ENCODE measurements around the gene SNCB. TPM values are rescaled to one million over a fixed set of nuclear protein-coding genes. Genes with fewer than 3 reads are reported as not detected.

The SNCB gene
- total RNA-seq, 2 experiments from 2014 or later, result not detected

DNA sequence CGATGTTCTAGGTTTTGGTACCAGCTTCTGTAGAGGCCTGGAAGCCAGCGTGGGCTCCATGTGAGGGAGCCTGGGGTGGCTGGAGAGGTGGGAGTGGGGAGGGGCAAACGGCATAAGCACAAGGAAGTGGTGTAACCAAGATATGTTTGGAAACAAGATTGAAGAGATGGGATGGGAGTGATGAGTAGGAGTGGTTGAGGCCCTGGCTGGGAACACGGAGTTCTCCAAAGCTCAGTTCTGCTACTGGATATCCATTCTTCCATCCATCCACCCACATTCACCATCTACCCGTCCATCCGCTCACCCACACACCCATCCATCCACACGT is 29.1 kb upstream of the SNCB start:
- intact Hi-C loops (cut with DNase I, micrococcal nuclease), result loop anchor here in 1 of 2 experiments (5.0 kb wide), 2 partner anchors 242 to 932 kb away; partner anchors contain the start of gene CLTB
- ATAC-seq (ENCODE audit: poor library complexity), result no peak
- H3K9me3 ChIP-seq (ENCODE audit: control insufficient read depth in 1 of 2, insufficient read depth in 1 of 2, low read length in 2 of 2), result no peaks in the 10 kb centered on the region
- CTCF ChIA-PET, result interaction anchor here (1.7 to 3.8 kb wide), 2 partner anchors 11 to 243 kb away, joined by 4 to 43 read pairs; partner anchors contain the start of gene TSPAN17
- POLR2A ChIA-PET, result interaction anchor here (5.3 kb wide), 1 partner anchor 12 kb away, joined by 52 read pairs; the partner anchor contains the start of gene TSPAN17
- no peak overlapping the region for H3K27ac ChIP-seq (ENCODE audit: low read depth in 1 of 2, low read length in 2 of 2)
- H3K27me3 Mint-ChIP-seq, result peaks cover 15% of the 10 kb centered on the region
- no peaks in the 10 kb centered on the region for H3K9me3 Mint-ChIP-seq
- peaks cover 6% of the 10 kb centered on the region for H3K36me3 ChIP-seq (ENCODE audit: insufficient read depth, low read length)
- H3K4me1 Mint-ChIP-seq (ENCODE audit: low read depth), result peaks cover 33% of the 10 kb centered on the region
- TF ChIP-seq, protein P1, sequence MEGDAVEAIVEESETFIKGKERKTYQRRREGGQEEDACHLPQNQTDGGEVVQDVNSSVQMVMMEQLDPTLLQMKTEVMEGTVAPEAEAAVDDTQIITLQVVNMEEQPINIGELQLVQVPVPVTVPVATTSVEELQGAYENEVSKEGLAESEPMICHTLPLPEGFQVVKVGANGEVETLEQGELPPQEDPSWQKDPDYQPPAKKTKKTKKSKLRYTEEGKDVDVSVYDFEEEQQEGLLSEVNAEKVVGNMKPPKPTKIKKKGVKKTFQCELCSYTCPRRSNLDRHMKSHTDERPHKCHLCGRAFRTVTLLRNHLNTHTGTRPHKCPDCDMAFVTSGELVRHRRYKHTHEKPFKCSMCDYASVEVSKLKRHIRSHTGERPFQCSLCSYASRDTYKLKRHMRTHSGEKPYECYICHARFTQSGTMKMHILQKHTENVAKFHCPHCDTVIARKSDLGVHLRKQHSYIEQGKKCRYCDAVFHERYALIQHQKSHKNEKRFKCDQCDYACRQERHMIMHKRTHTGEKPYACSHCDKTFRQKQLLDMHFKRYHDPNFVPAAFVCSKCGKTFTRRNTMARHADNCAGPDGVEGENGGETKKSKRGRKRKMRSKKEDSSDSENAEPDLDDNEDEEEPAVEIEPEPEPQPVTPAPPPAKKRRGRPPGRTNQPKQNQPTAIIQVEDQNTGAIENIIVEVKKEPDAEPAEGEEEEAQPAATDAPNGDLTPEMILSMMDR (IDR thresholded peaks at IDR 0.05), result no peak
- H3K27ac Mint-ChIP-seq, result no peak overlapping the region
- peaks cover 0 to 2% of the 10 kb centered on the region in 2 experiments for H3K27me3 ChIP-seq (ENCODE audit: control insufficient read depth in 1 of 2, insufficient read depth in 2 of 2, low read length in 2 of 2)
- DNase-seq, result no peak
- H3K4me3 Mint-ChIP-seq, result no peak overlapping the region
- H3K36me3 Mint-ChIP-seq (ENCODE audit: low read depth), result peaks cover 17% of the 10 kb centered on the region
- peaks cover 37% of the 10 kb centered on the region for H3K4me1 ChIP-seq (ENCODE audit: insufficient read depth, low read length)
- H3K4me3 ChIP-seq (ENCODE audit: low read length), result no peak overlapping the region

DNA sequence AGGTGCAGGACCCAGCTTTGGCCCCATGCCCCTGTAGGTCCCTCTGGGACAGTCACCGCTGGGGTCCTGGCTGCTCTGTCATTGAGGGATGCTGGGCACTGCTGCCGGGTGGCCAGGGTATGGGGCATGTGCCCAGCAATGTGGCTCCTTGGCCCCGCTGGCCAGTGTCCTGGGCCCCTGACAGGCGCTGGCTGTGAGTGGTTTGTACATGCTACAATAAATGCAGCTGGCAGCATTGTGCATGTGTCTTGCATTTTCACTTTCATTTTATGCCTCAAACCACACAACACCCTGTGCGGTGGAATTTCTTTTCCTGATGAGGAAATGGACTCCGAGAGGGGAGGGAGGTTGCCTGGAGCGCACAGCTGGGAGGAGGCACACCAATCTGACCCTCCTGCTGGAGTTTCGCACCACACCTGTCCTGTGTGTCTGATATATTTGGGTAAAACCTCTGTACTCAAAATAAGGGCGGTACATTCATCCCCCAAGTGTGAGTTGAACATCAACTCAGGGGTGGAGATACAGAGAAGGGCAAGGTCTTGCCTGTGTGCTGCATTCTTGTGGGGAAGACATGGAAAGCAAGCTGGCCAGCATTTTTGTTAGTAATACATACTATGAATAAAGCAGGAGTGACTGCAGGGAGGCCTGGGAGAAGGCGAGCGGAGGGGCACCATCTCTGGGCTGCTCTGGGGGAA is 28.6 kb upstream of the SNCB start:
- TF ChIP-seq, protein P1 (IDR thresholded peaks at IDR 0.05), result no peak
- peak overlapping the region; percentile 42 for H3K4me3 ChIP-seq (ENCODE audit: low read length)
- H3K36me3 Mint-ChIP-seq (ENCODE audit: low read depth), result peaks cover 17% of the 10 kb centered on the region
- intact Hi-C loops (cut with DNase I, micrococcal nuclease), result loop anchor here in 1 of 2 experiments (5.0 kb wide), 2 partner anchors 242 to 932 kb away; partner anchors contain the start of gene CLTB
- H3K27ac ChIP-seq (ENCODE audit: low read depth in 1 of 2, low read length in 2 of 2), result peak overlapping the region in 1 of 2 donors; percentile 14
- H3K27ac Mint-ChIP-seq, result peak overlapping the region; percentile 30
- H3K9me3 Mint-ChIP-seq, result no peaks in the 10 kb centered on the region
- ChIA-PET POLR2A (interaction anchor here (5.3 kb wide), 1 partner anchor 11 kb away, joined by 52 read pairs; the partner anchor contains the start of gene TSPAN17), CTCF (interaction anchor here (0.9 to 3.8 kb wide), 5 partner anchors 11 to 348 kb away, joined by 3 to 43 read pairs (median 4); partner anchors contain the start of genes TSPAN17 and UIMC1)
- peaks cover 33% of the 10 kb centered on the region for H3K4me1 Mint-ChIP-seq (ENCODE audit: low read depth)
- H3K4me1 ChIP-seq (ENCODE audit: insufficient read depth, low read length), result peaks cover 42% of the 10 kb centered on the region
- H3K4me3 Mint-ChIP-seq, result peak overlapping the region; percentile 84
- H3K27me3 Mint-ChIP-seq, result peaks cover 9% of the 10 kb centered on the region
- H3K27me3 ChIP-seq (ENCODE audit: control insufficient read depth in 1 of 2, insufficient read depth in 2 of 2, low read length in 2 of 2), result peaks cover 0 to 2% of the 10 kb centered on the region in 2 experiments
- peak in 4 of 14 experiments; percentile 31 to 74 (median 63) for DNase-seq
- H3K9me3 ChIP-seq (ENCODE audit: control insufficient read depth in 1 of 2, insufficient read depth in 1 of 2, low read length in 2 of 2), result no peaks in the 10 kb centered on the region
- peak; percentile 31 for ATAC-seq (ENCODE audit: poor library complexity)
- peaks cover 6% of the 10 kb centered on the region for H3K36me3 ChIP-seq (ENCODE audit: insufficient read depth, low read length)

DNA sequence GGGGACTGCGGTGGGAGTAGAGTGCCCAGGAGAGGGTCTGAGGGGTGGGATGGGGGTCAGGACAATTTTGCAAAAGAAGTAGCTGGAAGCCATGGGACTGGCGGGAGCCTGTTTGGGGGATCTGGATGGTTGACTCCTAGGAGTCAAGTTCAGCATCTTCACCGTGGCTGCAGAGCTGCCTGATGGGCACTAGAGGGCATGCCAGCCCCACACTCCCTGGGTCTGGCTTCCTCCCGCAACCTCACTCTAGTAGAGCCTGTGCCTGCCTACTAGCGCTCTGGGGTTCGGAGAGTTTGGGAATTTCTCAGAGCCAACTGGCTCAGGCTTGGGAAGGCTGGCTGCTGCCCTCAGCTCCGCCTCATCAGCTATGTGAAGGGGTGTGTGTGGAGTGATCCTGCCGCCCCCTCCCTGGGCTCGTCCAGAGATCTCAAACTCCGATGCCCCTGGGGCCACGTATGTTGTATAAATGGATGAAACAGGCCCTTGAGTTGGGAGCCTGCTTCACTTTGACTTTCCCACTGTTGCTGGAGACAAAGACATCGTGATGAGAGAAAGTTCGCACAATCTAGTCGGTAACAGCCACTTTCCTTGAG is 27.8 kb upstream of the SNCB start:
- H3K4me1 Mint-ChIP-seq (ENCODE audit: low read depth), result peaks cover 42% of the 10 kb centered on the region

More for the DNA sequence above, 27.8 kb upstream of the SNCB start:
- Mint-ChIP-seq H3K27ac (peak overlapping the region; percentile 55), H3K9me3 (no peaks in the 10 kb centered on the region), H3K4me3 (peak overlapping the region; percentile 84), H3K27me3 (peaks cover 4% of the 10 kb centered on the region), H3K36me3 (ENCODE audit: low read depth) (peaks cover 25% of the 10 kb centered on the region)
- ChIA-PET POLR2A (interaction anchor here (5.3 kb wide), 1 partner anchor 10 kb away, joined by 52 read pairs; the partner anchor contains the start of gene TSPAN17), CTCF (interaction anchor here (0.8 to 3.8 kb wide), 7 partner anchors 10 to 348 kb away, joined by 3 to 43 read pairs (median 4); partner anchors contain the start of genes TSPAN17 and UIMC1)
- TF ChIP-seq, protein P1 (IDR thresholded peaks at IDR 0.05), result peak; percentile 80
- H3K36me3 ChIP-seq (ENCODE audit: insufficient read depth, low read length), result peaks cover 8% of the 10 kb centered on the region
- no peaks in the 10 kb centered on the region for H3K9me3 ChIP-seq (ENCODE audit: control insufficient read depth in 1 of 2, insufficient read depth in 1 of 2, low read length in 2 of 2)
- H3K27me3 ChIP-seq (ENCODE audit: control insufficient read depth in 1 of 2, insufficient read depth in 2 of 2, low read length in 2 of 2), result peaks cover 0 to 2% of the 10 kb centered on the region in 2 experiments
- H3K27ac ChIP-seq (ENCODE audit: low read depth in 1 of 2, low read length in 2 of 2), result no peak overlapping the region
- ATAC-seq (ENCODE audit: poor library complexity) (peak; percentile 74), DNase-seq (peak; percentile 44 to 84 (median 58))
- H3K4me3 ChIP-seq (ENCODE audit: low read length), result no peak overlapping the region
- H3K4me1 ChIP-seq (ENCODE audit: insufficient read depth, low read length), result peaks cover 51% of the 10 kb centered on the region
- intact Hi-C loops (cut with DNase I, micrococcal nuclease), result loop anchor here in 1 of 2 experiments (5.0 kb wide), 2 partner anchors 241 to 931 kb away; partner anchors contain the start of gene CLTB

Data from CD4-positive, alpha-beta T cell (primary cell).